OCI-LY3 (cell line): ENCODE measurements around the gene RFX3.
A peak's percentile ranks its signal among the peaks of the same experiment; 100 is the strongest.

ENCODE experiments used
- H2AFZ ChIP-seq: fragments of 200-600, 300-600 bp; shearing (Covaris generic); 2 replicates; pipeline ENCODE4 v1.6.0; 2014; ENCODE audit warnings: antibody characterized with exemption, low read depth, low read length
- H3K27ac ChIP-seq: fragments of 200-600, 300-600 bp; sonication (generic); 2 replicates; pipeline ENCODE4 v1.5.1; 2014; ENCODE audit warnings: mild to moderate bottlenecking, low read length, moderate library complexity, mixed read lengths
- H3K27me3 ChIP-seq: fragments of 200-600, 300-600 bp; sonication (generic); 2 replicates; pipeline ENCODE4 v1.6.1; 2014; ENCODE audit warnings: low read depth, low read length, mixed read lengths
- H3K36me3 ChIP-seq: fragments of 200-600, 300-600 bp; sonication (generic); replicated peaks from 2 replicates; pipeline ENCODE3; 2014; ENCODE audit warnings: low read depth, low read length, mixed read lengths
- H3K4me1 ChIP-seq: fragments of 300-600, 200-600 bp; sonication (generic); 2 replicates; pipeline ENCODE4 v1.6.1; 2014; ENCODE audit warnings: low read length, mixed read lengths
- H3K4me2 ChIP-seq: fragments of 200-600, 300-600 bp; sonication (generic); 2 replicates; pipeline ENCODE4 v1.6.1; 2014; ENCODE audit warnings: low read length, mixed read lengths
- H3K4me3 ChIP-seq: fragments of 300-600, 200-600 bp; sonication (generic); 2 replicates; pipeline ENCODE4 v1.5.1; 2014; ENCODE audit warnings: antibody characterized with exemption, mild to moderate bottlenecking, low read length, moderate library complexity
- H3K79me2 ChIP-seq: fragments of 300-600, 200-600 bp; shearing (Covaris generic); 2 replicates; pipeline ENCODE4 v1.6.1; 2014; ENCODE audit warnings: mild to moderate bottlenecking, low read length, mixed read lengths
- H3K9ac ChIP-seq: fragments of 300-600, 200-600 bp; shearing (Covaris generic); 2 replicates; pipeline ENCODE4 v1.6.0; 2014; ENCODE audit warnings: mild to moderate bottlenecking, low read length, moderate library complexity
- H3K9me3 ChIP-seq: fragments of 200-600, 300-600 bp; shearing (Covaris generic); 2 replicates; pipeline ENCODE4 v1.6.1; 2014; ENCODE audit warnings: low read length, mixed read lengths; ENCODE audit not compliant: insufficient read depth
- H4K20me1 ChIP-seq: fragments of 200-600, 300-600 bp; sonication (generic); 2 replicates; pipeline ENCODE4 v1.6.1; 2016; ENCODE audit warnings: low read length, mixed read lengths; ENCODE audit not compliant: insufficient read depth
- EZH2phosphoT487 ChIP-seq: fragments of 200-600 bp; shearing (Covaris generic); IDR thresholded peaks from 2 replicates; pipeline ENCODE4 v1.6.1; 2018; ENCODE audit warnings: antibody characterized with exemption, mixed run types, low read depth
- TF ChIP-seq, protein P1 (sequence below): fragments of 200-600, 300-600 bp; sonication (generic); IDR thresholded peaks from 2 replicates; pipeline ENCODE4 v1.5.1; 2014; ENCODE audit warnings: antibody characterized with exemption, low read length, low read depth

The RFX3 gene

DNA sequence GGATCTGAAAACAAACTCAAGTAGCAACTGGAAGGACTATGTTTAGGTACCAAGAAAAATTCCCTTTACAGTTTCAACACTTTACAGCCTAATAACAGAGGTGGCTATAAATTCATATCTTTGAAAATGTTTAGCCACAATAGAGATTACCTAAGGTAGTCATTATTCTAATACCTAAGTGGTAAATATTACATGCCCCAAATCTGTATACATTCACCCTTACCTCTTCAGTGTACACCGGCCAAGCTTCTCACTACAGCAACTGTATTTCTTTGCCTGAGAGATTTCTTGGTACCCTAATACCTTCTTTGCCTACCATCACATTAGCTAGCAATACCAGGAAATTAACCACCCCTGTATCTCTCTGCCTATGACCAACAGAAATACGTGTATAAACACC is 154.0 kb downstream of the RFX3 start:
- no peak for TF ChIP-seq EZH2phosphoT487
- TF ChIP-seq, protein P1, sequence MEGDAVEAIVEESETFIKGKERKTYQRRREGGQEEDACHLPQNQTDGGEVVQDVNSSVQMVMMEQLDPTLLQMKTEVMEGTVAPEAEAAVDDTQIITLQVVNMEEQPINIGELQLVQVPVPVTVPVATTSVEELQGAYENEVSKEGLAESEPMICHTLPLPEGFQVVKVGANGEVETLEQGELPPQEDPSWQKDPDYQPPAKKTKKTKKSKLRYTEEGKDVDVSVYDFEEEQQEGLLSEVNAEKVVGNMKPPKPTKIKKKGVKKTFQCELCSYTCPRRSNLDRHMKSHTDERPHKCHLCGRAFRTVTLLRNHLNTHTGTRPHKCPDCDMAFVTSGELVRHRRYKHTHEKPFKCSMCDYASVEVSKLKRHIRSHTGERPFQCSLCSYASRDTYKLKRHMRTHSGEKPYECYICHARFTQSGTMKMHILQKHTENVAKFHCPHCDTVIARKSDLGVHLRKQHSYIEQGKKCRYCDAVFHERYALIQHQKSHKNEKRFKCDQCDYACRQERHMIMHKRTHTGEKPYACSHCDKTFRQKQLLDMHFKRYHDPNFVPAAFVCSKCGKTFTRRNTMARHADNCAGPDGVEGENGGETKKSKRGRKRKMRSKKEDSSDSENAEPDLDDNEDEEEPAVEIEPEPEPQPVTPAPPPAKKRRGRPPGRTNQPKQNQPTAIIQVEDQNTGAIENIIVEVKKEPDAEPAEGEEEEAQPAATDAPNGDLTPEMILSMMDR = no peak
- Histone ChIP-seq H3K4me3 (no peak overlapping the region), H3K36me3 (no peaks in the 10 kb centered on the region), H3K27ac (no peak overlapping the region), H4K20me1 (no peaks in the 10 kb centered on the region), H3K4me1 (peaks cover 8% of the 10 kb centered on the region), H3K4me2 (peak overlapping the region; percentile 4; the same call in 1 of the 2 replicates), H3K79me2 (no peaks in the 10 kb centered on the region), H3K9me3 (no peaks in the 10 kb centered on the region), H3K27me3 (no peaks in the 10 kb centered on the region), H3K9ac (no peak overlapping the region), H2AFZ (no peak overlapping the region)

DNA sequence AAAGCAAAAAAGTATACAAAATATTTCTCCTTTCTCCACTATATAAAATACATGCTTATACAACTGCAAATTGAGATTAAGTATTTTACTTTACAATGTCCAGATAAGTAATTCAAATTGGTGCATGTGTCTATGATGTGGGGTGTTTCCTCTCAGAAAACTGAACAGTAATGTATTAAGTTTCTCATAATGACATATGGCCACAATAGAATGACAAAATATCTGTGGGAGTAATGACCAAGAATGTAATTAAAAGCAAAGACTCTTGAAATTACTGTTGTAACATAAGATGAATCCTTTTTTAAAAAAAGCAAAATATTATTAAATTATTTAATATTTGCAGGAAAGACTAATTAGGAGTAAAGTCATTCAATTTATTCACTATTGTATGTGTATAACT is 155.1 kb downstream of the RFX3 start:
- no peaks in the 10 kb centered on the region for H3K79me2 ChIP-seq
- H3K4me2 ChIP-seq = no peak overlapping the region
- TF ChIP-seq EZH2phosphoT487 = no peak
- TF ChIP-seq, protein P1 = no peak
- no peaks in the 10 kb centered on the region for H3K9me3 ChIP-seq
- no peaks in the 10 kb centered on the region for H4K20me1 ChIP-seq
- no peaks in the 10 kb centered on the region for H3K36me3 ChIP-seq
- H3K27ac ChIP-seq = no peak overlapping the region
- no peak overlapping the region for H2AFZ ChIP-seq
- H3K27me3 ChIP-seq = no peaks in the 10 kb centered on the region
- no peak overlapping the region for H3K9ac ChIP-seq
- H3K4me1 ChIP-seq = peaks cover 8% of the 10 kb centered on the region
- H3K4me3 ChIP-seq = no peak overlapping the region

DNA sequence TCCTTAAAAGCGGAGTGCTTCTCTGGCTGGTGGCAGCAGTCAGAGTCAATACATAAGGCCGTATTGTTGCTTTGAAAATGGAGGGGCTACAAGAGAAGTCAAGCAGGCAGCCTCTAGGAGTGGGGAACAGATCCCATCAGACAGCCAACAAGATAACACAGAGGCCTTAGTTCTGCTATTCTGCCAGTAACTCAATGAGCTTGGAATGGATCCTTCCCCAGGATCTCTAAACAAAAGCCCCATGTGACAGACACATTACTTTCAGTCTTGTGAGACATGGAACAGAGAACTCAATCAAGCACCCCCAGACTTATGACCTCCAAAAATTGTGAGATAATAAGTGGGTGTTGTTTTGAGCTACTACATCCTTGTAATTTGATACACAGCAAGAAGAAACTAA is 158.6 kb downstream of the RFX3 start:
- no peaks in the 10 kb centered on the region for H3K9me3 ChIP-seq
- peaks cover 8% of the 10 kb centered on the region for H3K4me1 ChIP-seq
- no peak overlapping the region for H2AFZ ChIP-seq
- TF ChIP-seq EZH2phosphoT487 = no peak
- no peak overlapping the region for H3K4me3 ChIP-seq
- no peak overlapping the region for H3K27ac ChIP-seq
- H3K36me3 ChIP-seq = no peaks in the 10 kb centered on the region
- no peaks in the 10 kb centered on the region for H3K27me3 ChIP-seq
- no peaks in the 10 kb centered on the region for H4K20me1 ChIP-seq
- no peak overlapping the region for H3K9ac ChIP-seq
- H3K79me2 ChIP-seq = no peaks in the 10 kb centered on the region
- no peak overlapping the region for H3K4me2 ChIP-seq

DNA sequence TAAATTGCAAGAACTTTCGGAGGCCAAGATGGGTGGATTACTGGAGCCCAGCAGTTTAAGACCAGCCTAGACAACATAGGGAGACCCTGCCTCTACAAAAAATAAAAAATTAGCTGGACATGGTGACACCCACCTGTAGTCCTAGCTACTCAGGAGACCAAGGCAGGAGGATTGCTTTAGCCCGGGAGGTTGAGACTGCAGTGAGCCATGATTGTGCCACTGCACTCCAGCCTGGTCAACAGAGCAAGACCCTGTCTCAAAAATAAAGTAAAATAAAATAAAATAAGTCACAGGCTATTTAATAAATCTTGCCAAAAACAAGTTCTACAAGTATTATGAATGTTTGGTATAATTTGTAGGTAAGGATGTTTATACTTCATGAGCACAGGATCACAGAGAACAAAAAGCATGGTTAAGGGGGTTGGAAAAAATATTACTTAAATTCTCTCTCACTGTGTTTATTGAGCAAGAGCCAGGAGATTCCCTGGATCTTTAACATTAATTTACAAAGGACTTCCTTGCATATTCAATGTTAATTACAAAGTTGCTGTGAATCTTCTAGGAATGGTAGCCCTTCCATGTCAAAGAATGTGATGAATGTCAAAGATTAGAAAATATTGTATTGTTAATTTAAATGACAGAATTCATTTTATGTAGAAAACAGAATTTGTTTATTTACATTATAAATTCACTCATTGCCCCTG is 164.0 kb downstream of the RFX3 start:
- 0 out of 2 replicates have a peak, but pooled peaks cover 2% of the 10 kb centered on the region for H3K4me1 ChIP-seq
- no peaks in the 10 kb centered on the region for H3K9me3 ChIP-seq
- H3K27me3 ChIP-seq = no peaks in the 10 kb centered on the region
- no peaks in the 10 kb centered on the region for H3K79me2 ChIP-seq
- no peak overlapping the region for H2AFZ ChIP-seq
- H4K20me1 ChIP-seq = no peaks in the 10 kb centered on the region
- no peak overlapping the region for H3K4me2 ChIP-seq
- no peak overlapping the region for H3K9ac ChIP-seq
- TF ChIP-seq EZH2phosphoT487 = no peak
- TF ChIP-seq, protein P1 = no peak
- no peak overlapping the region for H3K4me3 ChIP-seq
- H3K36me3 ChIP-seq = no peaks in the 10 kb centered on the region
- no peak overlapping the region for H3K27ac ChIP-seq
